Fibroblast of mammary gland (primary cell): ENCODE measurements around the gene PPFIBP1.

Source experiments
- DNase-seq: peaks from one replicate; pipeline ENCODE4 v3.0.0-alpha.2; 2010; ENCODE audit warnings: low read depth
- H3K4me3 ChIP-seq: 2 replicates; pipeline ENCODE4 v1.5.1; 2011; ENCODE audit warnings: low read depth, mild to moderate bottlenecking, low read length, moderate library complexity; ENCODE audit not compliant: control insufficient read depth
- CTCF ChIP-seq: conservative IDR thresholded peaks from 2 replicates; pipeline ENCODE4 v1.5.1; 2011; ENCODE audit warnings: low read depth, low read length, inconsistent platforms; ENCODE audit not compliant: control insufficient read depth, insufficient read depth

PPFIBP1 gene

GRCh38 chr12:27524839-27525753 is 1.1 kb downstream of the PPFIBP1 start:
- DNase-seq = peak; percentile 90
- peak overlapping the region; percentile 75 for H3K4me3 ChIP-seq
- peak; percentile 3 for TF ChIP-seq CTCF

GRCh38 chr12:27527512-27527911 is 3.5 kb downstream of the PPFIBP1 start:
- TF ChIP-seq CTCF = no peak
- no peak overlapping the region for H3K4me3 ChIP-seq
- no peak for DNase-seq

- DNase-seq = no peak
- TF ChIP-seq CTCF = no peak
- no peak overlapping the region for H3K4me3 ChIP-seq
Measured at GRCh38 chr12:27528788-27529187, 4.8 kb downstream of the PPFIBP1 start.

GRCh38 chr12:27530157-27530922 is 6.3 kb downstream of the PPFIBP1 start:
- TF ChIP-seq CTCF = no peak
- DNase-seq = peak; percentile 54
- no peak overlapping the region for H3K4me3 ChIP-seq

- TF ChIP-seq CTCF = no peak
Measured at GRCh38 chr12:27531896-27532295, 7.9 kb downstream of the PPFIBP1 start.

GRCh38 chr12:27534060-27534764 is 10.2 kb downstream of the PPFIBP1 start:
- no peak for TF ChIP-seq CTCF
- DNase-seq = no peak
- H3K4me3 ChIP-seq = no peak overlapping the region

More at GRCh38 chr12:27531896-27532295, 7.9 kb downstream of the PPFIBP1 start:
- peak; percentile 51 for DNase-seq
- H3K4me3 ChIP-seq = no peak overlapping the region
